ENCODE results near the gene FGF18.

DNA sequence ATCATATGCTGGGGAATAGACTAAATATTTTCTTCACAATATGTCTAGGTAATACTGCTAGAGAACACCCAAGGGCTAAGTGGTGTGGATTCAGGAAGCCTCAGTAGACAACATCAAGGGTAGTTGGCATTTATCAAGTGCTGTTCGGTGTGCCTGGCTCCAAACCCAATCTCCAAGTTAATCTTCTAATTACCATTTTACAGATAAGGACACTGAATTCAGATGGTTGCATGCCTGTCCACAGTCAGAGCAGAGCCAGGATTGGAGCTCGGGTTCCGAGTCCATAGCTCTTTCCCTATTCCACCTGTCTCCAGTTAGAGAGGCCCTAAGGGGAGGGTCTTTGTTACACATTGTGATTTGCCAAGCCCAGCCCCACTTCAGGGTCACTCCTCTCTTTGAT, 58.2 kb downstream of the FGF18 start:
- TF ChIP-seq, protein P1, sequence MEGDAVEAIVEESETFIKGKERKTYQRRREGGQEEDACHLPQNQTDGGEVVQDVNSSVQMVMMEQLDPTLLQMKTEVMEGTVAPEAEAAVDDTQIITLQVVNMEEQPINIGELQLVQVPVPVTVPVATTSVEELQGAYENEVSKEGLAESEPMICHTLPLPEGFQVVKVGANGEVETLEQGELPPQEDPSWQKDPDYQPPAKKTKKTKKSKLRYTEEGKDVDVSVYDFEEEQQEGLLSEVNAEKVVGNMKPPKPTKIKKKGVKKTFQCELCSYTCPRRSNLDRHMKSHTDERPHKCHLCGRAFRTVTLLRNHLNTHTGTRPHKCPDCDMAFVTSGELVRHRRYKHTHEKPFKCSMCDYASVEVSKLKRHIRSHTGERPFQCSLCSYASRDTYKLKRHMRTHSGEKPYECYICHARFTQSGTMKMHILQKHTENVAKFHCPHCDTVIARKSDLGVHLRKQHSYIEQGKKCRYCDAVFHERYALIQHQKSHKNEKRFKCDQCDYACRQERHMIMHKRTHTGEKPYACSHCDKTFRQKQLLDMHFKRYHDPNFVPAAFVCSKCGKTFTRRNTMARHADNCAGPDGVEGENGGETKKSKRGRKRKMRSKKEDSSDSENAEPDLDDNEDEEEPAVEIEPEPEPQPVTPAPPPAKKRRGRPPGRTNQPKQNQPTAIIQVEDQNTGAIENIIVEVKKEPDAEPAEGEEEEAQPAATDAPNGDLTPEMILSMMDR (IDR thresholded peaks at IDR 0.05; ENCODE audit: low read depth, low read length): no peak
- TF ChIP-seq EZH2phosphoT487 (IDR thresholded peaks at IDR 0.05; ENCODE audit: low read depth): no peak
